CD4-positive, alpha-beta T cell treated with Interleukin-1 beta for 1 hour (primary cell): Measurements from ENCODE around the gene ZNF670.
"Not testable (repeated sequence)": the region's sequence is repeated elsewhere in the genome, so short reads cannot be mapped to it uniquely, and the experiment has no call there.

Source experiments
- DNase-seq, 2 donors: peaks; one replicate each; pipeline ENCODE4 v3.0.0-alpha.2; 2020 to 2022

Gene ZNF670

GRCh38 chr1:247037511-247038320, 40.9 kb downstream of the ZNF670 start:
- no peak for DNase-seq

- not testable (repeated sequence) for DNase-seq
These were observed 46.3 kb downstream of the ZNF670 start for GRCh38 chr1:247032306-247032705.
